Measurements from ENCODE around the gene CNR2. TPM values are rescaled to one million over a fixed set of nuclear protein-coding genes. Genes with fewer than 3 reads are reported as not detected.

CNR2 gene
- polyA plus RNA-seq, 1 of the 3 experiments (the other 2 are of a cell fraction) = not detected

- no peak overlapping the region for H2AFZ ChIP-seq (ENCODE audit: low read depth)
- no peaks in the 10 kb centered on the region for H3F3A ChIP-seq (replicated peaks; ENCODE audit: insufficient read depth)
- H3K4me1 ChIP-seq (ENCODE audit: control insufficient read depth in 1 of 2, insufficient read depth in 2 of 2, low read depth in 1 of 2, low read length in 1 of 2) = no peaks in the 10 kb centered on the region
- no peak for DNase-seq
- no peaks in the 10 kb centered on the region for H3K9me3 ChIP-seq
- no peaks in the 10 kb centered on the region for H4K20me1 ChIP-seq (ENCODE audit: insufficient read depth)
- H3K9ac ChIP-seq = no peak overlapping the region
- no peaks in the 10 kb centered on the region for H3K36me3 ChIP-seq (replicated peaks in 1 of 2; ENCODE audit: control insufficient read depth in 1 of 2, insufficient read depth in 2 of 2, low read length in 1 of 2)
- no peak overlapping the region for H3K4me2 ChIP-seq
- 72% methylated on average over 4 of the region's 4 CpGs for WGBS (ENCODE audit: low lambda C conversion rate)
- ChIA-PET POLR2A (no interaction called here), CTCF (interaction anchor here (0.9 to 1.7 kb wide), 4 partner anchors 9 to 85 kb away, joined by 3 to 6 read pairs (median 3); no protein-coding TSS in a partner anchor)
- no peaks in the 10 kb centered on the region for H3K79me2 ChIP-seq (ENCODE audit: insufficient read depth)
- no peak overlapping the region for H3K4me3 ChIP-seq (ENCODE audit: low read depth in 2 of 2, low read length in 1 of 2)
- H3K27ac ChIP-seq (ENCODE audit: low read depth in 2 of 2, low read length in 1 of 2) = no peak overlapping the region
- H3K9me2 ChIP-seq = no peaks in the 10 kb centered on the region
- peaks cover 5% of the 10 kb centered on the region; the same call in 1 of the 2 replicates for H3K27me3 ChIP-seq (ENCODE audit: insufficient read depth)
- no peak for TF ChIP-seq NFIC (IDR thresholded peaks at IDR 0.05; ENCODE audit: borderline replicate concordance)
- no peak for TF ChIP-seq RAD21 (IDR thresholded peaks at IDR 0.05; ENCODE audit: low read length)
- TF ChIP-seq POLR2AphosphoS5 (IDR thresholded peaks at IDR 0.05; ENCODE audit: low read depth, low read length) = no peak
- TF ChIP-seq EP300 (IDR thresholded peaks at IDR 0.05; ENCODE audit: borderline replicate concordance in 1 of 2, low read depth in 1 of 2, low read length in 1 of 2) = no peak
Measured at GRCh38 chr1:23895993-23896392, 17.2 kb downstream of the CNR2 start.

DNA sequence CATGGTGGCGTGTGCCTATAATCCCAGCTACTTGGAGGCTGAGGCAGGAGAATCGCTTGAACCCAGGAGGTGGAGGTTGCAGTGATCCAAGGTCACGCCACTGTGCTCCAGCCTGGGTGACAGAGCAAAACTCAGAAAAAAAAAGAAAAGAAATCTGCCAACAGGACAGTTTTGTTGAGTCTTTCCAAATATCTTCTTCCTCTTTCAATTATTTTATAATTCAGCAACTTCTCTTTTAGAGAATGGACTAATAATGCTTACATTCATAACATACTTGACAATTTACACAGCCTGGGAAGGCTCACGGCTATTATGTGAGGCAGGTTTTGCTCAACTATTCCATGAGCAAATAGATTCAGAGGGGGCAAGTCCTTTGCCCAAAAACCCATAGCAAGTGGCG is 18.1 kb downstream of the CNR2 start:
- H3K79me2 ChIP-seq (ENCODE audit: insufficient read depth) = no peaks in the 10 kb centered on the region
- no peak overlapping the region for H3K4me3 ChIP-seq (ENCODE audit: low read depth in 2 of 2, low read length in 1 of 2)
- no peaks in the 10 kb centered on the region for H3F3A ChIP-seq (replicated peaks; ENCODE audit: insufficient read depth)
- DNase-seq = no peak
- no peaks in the 10 kb centered on the region for H3K36me3 ChIP-seq (replicated peaks in 1 of 2; ENCODE audit: control insufficient read depth in 1 of 2, insufficient read depth in 2 of 2, low read length in 1 of 2)
- H3K4me2 ChIP-seq = no peak overlapping the region
- H3K27ac ChIP-seq (ENCODE audit: low read depth in 2 of 2, low read length in 1 of 2) = no peak overlapping the region
- 75% methylated on average over 5 of the region's 5 CpGs for WGBS (ENCODE audit: low lambda C conversion rate)
- H3K9me2 ChIP-seq = no peaks in the 10 kb centered on the region
- H3K27me3 ChIP-seq (ENCODE audit: insufficient read depth) = peaks cover 5% of the 10 kb centered on the region; the same call in 1 of the 2 replicates
- TF ChIP-seq TAF1 (IDR thresholded peaks at IDR 0.05; ENCODE audit: borderline replicate concordance, low read depth, low read length) = no peak
- no peak for TF ChIP-seq NRF1 (IDR thresholded peaks at IDR 0.05; ENCODE audit: low read depth, low read length)
- no peak for TF ChIP-seq RAD21 (IDR thresholded peaks at IDR 0.05; ENCODE audit: low read length)
- TF ChIP-seq, protein P1, sequence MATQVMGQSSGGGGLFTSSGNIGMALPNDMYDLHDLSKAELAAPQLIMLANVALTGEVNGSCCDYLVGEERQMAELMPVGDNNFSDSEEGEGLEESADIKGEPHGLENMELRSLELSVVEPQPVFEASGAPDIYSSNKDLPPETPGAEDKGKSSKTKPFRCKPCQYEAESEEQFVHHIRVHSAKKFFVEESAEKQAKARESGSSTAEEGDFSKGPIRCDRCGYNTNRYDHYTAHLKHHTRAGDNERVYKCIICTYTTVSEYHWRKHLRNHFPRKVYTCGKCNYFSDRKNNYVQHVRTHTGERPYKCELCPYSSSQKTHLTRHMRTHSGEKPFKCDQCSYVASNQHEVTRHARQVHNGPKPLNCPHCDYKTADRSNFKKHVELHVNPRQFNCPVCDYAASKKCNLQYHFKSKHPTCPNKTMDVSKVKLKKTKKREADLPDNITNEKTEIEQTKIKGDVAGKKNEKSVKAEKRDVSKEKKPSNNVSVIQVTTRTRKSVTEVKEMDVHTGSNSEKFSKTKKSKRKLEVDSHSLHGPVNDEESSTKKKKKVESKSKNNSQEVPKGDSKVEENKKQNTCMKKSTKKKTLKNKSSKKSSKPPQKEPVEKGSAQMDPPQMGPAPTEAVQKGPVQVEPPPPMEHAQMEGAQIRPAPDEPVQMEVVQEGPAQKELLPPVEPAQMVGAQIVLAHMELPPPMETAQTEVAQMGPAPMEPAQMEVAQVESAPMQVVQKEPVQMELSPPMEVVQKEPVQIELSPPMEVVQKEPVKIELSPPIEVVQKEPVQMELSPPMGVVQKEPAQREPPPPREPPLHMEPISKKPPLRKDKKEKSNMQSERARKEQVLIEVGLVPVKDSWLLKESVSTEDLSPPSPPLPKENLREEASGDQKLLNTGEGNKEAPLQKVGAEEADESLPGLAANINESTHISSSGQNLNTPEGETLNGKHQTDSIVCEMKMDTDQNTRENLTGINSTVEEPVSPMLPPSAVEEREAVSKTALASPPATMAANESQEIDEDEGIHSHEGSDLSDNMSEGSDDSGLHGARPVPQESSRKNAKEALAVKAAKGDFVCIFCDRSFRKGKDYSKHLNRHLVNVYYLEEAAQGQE (IDR thresholded peaks at IDR 0.05; ENCODE audit: low read depth, low read length) = no peak
- TF ChIP-seq FOXM1 (IDR thresholded peaks at IDR 0.05; ENCODE audit: low read depth) = no peak
- TF ChIP-seq TEAD4 (IDR thresholded peaks at IDR 0.05; ENCODE audit: borderline replicate concordance, insufficient read depth) = no peak
- TF ChIP-seq RXRA (IDR thresholded peaks at IDR 0.05; ENCODE audit: borderline replicate concordance, low read depth) = no peak
- no peak for TF ChIP-seq NFIC (IDR thresholded peaks at IDR 0.05; ENCODE audit: borderline replicate concordance)
- TF ChIP-seq USF2 (IDR thresholded peaks at IDR 0.05; ENCODE audit: borderline replicate concordance, low read depth, low read length) = no peak
- TF ChIP-seq, protein P2, sequence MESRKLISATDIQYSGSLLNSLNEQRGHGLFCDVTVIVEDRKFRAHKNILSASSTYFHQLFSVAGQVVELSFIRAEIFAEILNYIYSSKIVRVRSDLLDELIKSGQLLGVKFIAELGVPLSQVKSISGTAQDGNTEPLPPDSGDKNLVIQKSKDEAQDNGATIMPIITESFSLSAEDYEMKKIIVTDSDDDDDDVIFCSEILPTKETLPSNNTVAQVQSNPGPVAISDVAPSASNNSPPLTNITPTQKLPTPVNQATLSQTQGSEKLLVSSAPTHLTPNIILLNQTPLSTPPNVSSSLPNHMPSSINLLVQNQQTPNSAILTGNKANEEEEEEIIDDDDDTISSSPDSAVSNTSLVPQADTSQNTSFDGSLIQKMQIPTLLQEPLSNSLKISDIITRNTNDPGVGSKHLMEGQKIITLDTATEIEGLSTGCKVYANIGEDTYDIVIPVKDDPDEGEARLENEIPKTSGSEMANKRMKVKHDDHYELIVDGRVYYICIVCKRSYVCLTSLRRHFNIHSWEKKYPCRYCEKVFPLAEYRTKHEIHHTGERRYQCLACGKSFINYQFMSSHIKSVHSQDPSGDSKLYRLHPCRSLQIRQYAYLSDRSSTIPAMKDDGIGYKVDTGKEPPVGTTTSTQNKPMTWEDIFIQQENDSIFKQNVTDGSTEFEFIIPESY (IDR thresholded peaks at IDR 0.05; ENCODE audit: borderline replicate concordance, low read depth) = no peak
- TF ChIP-seq FOSL2 (IDR thresholded peaks at IDR 0.05; ENCODE audit: borderline replicate concordance, low read depth) = no peak
- no peak for TF ChIP-seq EP300 (IDR thresholded peaks at IDR 0.05; ENCODE audit: borderline replicate concordance in 1 of 2, low read depth in 1 of 2, low read length in 1 of 2)
- no peak for TF ChIP-seq USF1 (IDR thresholded peaks at IDR 0.05; ENCODE audit: borderline replicate concordance, low read depth)
- no peak for TF ChIP-seq MXI1 (IDR thresholded peaks at IDR 0.05; ENCODE audit: low read depth, low read length)
- no peak for TF ChIP-seq GATA2 (CRISPR knock-in tag; IDR thresholded peaks at IDR 0.05)
- no peak for TF ChIP-seq CHD2 (IDR thresholded peaks at IDR 0.05; ENCODE audit: low read length, partially characterized antibody)
- no peak overlapping the region for H2AFZ ChIP-seq (ENCODE audit: low read depth)
- H3K9ac ChIP-seq = no peak overlapping the region
- no peaks in the 10 kb centered on the region for H4K20me1 ChIP-seq (ENCODE audit: insufficient read depth)
- ChIA-PET POLR2A (no interaction called here), CTCF (no interaction called here)
- H3K4me1 ChIP-seq (ENCODE audit: control insufficient read depth in 1 of 2, insufficient read depth in 2 of 2, low read depth in 1 of 2, low read length in 1 of 2) = no peaks in the 10 kb centered on the region
- no peaks in the 10 kb centered on the region for H3K9me3 ChIP-seq
